Suppressor macrophage treated with lipopolysaccharide for 4 hours (primary cell): ENCODE results near the gene AIG1.
"Not testable (repeated sequence)": the region's sequence is repeated elsewhere in the genome, so short reads cannot be mapped to it uniquely, and the experiment has no call there.

ENCODE experiments used
- DNase-seq: peaks from one replicate; pipeline ENCODE4 v3.0.0-alpha.2; 2020

Gene AIG1

DNA sequence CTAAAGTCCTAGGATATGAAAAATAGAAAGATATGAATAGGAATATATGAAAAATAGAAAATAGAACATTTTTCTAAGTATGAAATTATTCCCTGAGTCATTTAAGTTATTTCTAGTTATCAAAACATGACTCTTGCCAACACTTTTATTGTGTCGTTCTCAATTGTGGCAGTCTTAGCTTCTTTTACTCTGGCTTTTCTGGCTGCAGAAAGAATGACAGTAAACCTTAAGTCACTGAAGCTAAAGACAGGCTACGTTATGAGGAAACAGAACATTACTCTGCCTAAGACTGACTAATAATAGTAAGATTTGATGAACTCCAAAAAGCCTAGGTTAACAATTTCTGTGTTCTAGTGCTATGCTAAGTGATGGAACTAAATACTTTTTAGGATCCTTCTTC, 74.6 kb downstream of the AIG1 start:
- no peak for DNase-seq

DNA sequence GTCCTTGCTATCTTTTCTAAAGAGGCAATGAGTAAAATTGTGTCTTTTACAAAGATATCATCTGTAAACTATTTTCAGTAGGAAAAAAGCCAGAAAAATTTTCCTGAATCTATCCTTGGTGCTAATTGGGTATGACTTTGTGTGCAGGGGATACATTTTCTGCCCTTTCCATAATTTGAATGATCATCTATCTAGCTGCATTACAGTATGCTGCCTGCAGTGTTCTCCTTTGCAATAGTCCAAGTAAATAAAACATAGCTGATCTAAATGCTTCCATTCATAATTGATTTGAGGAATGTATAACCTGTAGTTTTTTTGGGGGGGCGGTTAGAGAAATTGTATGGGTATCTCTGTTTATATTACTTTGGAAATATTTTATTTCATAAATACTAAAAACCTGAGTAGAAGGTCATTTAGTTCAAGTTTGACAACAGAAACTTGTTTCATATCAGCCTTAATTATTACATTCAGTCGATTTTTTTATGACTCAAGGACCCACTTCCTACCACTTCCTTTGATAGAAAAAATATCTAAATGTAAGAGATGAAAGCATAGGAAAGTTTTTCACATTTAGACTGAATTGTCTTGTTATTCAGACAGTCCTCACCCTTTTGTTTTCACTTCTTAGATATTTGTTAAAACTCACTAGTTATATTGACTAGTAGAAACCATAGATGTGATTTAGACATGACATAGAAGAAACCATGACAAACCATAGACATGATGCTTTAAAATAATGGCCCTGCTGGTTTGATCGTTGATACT, 75.3 kb downstream of the AIG1 start:
- no peak for DNase-seq

DNA sequence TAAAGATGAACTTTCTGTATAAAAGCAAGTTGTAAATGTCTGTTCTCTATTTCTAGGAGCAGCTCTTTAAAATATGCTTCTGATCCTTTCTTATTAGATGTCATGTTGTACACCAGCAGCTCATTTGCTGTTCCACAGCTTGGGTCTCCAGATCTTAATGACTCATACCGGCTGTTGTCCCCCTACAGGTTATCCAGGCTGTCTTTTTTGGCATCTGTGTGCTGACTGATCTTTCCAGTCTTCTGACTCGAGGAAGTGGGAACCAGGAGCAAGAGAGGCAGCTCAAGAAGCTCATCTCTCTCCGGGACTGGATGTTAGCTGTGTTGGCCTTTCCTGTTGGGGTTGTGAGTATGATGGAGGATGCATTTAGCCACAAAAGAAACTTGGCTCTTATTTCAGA, 76.0 kb downstream of the AIG1 start:
- no peak for DNase-seq

DNA sequence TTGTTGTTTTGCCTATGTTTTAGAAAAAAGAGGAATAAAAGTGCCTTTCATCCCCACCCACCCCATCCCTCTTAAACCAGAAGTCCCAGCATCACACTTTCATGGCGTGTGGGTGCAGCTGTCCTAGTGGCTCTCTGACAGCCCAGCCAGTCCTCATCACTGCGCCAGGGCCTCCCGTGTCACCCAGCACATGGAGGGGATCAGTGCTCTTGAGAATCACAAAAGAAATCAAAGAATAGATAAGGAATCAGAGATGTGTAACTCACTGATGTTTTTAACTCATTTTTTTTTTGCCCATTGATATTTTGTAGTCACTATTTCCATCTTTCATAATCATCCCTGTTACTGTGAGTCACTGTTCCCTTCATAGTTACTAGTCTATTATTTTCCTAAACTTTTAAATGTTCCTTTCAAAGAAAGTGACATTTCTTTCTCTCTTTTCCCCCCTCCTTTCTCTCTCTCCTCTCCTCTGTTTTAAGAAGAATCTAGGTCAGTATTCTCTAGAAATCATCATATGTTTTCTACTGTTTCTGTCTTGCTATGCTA, 78.6 kb downstream of the AIG1 start:
- no peak for DNase-seq

DNA sequence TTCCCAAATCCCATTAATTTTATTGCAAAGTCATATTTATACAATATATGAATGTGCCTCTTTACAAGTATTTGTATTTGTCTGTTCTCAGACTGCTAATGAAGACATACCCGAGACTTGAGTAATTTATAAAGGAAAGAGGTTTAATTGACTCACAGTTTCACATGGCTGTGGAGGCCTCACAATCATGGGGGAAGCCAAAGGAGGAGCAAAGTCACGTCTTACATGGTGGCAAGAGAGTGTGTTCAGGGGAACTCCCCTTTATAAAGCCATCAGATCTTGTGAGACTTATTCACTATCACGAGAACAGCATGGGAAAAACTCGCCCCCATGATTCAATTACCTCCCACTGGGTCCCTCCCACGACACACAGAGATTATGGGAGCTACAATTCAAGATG, 79.2 kb downstream of the AIG1 start:
- DNase-seq, result peak; percentile 36

DNA sequence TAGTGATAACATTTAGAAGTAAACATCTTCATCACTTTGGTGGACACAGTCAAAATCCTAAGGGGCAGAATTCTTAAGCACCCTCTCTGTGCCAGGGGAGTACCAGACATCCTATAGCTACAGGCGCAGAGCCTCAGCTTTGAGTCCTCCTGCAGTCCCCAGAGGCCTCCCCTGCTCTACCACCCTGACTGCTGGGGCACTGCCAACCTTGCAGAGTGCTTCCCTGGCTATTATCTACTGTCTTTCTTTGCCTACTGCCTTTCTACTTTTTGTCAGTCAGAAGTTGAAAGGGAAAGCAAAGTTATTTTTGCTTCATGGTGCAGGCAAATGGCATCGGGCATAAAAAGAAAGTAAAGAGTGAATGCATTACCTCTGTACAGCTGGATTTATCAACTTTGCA, 80.1 kb downstream of the AIG1 start:
- DNase-seq, result no peak

DNA sequence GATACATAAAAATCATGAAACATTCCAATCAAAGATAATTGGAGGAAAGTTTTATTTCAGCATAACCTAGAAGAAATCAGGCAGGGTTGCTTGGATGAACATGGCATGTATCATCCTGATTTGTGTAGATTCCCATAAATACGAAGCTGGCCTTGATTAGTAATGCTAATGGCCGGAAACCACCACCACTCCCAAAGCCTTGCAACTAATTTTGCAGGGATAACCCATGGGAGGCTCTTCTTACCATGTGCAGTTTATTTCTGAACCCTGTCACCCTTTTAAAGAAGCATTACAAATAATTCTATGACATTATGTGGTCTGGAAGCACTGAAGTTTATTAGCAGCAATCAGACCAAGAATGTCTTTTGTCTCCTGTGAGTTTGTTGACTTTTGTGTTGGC, 80.8 kb downstream of the AIG1 start:
- DNase-seq, result no peak

DNA sequence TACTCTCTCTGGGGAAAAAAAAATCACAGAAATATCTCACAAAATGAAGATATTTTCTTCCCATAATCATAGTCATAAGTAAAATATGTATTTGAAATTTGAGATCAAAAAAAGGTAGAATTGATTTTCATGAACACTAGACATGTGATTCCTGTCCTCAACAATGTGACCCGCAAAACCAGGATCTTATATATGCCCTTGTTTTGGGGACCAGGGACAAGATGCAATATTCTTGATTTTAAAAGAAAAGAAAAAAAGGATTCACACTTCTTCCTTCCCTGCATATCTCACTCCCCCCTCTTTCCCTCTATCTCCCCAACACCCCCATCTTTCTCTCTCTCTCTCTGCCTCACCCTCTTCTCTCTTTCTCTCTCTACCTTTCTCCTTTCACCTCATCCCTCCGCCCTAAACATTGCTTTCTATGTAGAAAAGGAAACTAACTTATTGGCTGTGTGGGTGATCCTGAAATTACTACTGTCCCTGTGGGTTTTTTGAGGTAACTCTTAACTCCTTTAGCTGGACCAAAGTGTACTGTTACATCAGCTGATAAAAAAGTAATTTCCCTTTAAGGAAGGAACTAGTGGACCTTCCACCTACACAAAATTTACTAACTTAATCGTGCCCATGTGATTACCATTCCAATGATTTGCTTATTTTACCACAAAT, 85.6 kb downstream of the AIG1 start:
- no peak for DNase-seq

DNA sequence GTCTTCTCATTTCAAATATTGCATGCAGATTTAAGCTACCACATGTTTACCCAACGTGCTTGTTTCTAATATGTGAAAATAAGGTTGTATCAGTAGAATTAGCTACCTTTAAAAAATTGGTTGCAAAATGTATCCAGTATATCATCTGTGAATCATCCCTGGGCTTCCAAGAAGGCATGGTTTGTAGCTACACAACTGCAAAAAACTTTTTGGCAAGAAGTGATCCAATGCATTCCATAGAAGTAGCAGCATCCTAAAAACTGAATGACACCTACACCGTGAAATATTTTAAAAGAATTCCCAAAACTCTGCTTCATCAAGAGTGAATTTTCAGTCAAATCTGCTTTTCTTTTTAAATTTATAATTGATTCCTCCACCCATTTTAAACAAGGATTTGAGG, 89.1 kb downstream of the AIG1 start:
- DNase-seq, result no peak

DNA sequence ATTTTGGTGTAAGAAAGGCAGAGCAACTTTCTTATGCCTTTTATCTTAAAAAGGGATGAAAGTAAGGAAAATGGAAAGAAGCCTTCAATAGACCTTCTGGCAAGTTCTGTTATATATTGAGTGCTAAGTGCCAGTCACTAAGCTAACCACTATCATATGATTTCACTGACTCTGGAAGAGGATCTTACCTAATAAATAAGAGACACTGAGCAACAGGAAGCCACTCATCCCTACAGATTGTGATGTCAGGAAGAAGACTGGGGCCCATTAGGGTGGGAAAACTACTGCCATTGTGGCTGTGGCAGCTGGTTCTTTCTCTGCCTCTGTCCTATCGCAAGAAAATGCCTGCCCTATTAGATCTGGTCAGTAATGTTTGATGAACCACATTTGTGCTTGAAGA, 89.6 kb downstream of the AIG1 start:
- peak; percentile 39 for DNase-seq

DNA sequence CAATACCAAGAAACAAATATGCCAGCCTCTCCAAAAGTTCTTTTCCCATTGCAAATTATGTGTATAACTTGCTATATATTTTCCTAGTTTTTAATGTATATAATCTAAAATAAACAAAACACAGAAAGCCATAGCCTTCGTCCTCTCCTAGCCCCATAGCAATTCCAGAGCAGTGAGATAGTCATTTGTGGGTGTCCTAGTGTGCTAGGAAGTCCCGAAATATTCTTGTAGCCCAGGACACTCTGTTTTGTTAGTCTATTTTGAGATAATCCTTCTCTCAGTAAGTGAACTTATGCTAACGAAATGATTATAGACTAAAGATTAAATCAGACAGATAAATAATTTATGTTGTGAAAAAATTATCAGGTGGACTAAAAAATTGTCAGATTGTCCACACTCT, 90.7 kb downstream of the AIG1 start:
- DNase-seq, result no peak

DNA sequence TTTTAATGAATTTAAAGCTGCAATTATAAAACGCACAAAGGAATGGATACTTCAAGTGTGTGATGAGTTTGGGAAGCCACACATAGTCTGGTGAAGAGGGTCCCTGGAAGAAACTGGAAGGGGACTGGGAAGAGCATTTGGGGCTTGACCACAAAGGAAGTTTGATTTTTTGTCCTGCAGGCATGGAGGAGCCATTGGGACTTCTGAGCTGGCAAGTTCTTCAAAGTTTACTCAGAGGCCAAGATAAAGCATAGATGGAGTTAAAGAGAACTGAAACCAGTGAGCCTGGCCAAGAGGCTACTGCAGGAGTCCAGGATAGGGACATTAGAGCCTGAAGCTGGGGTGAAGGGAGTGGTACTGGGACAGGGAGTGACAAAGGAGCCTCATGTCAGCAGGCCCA, 95.0 kb downstream of the AIG1 start:
- peak; percentile 30 for DNase-seq

DNA sequence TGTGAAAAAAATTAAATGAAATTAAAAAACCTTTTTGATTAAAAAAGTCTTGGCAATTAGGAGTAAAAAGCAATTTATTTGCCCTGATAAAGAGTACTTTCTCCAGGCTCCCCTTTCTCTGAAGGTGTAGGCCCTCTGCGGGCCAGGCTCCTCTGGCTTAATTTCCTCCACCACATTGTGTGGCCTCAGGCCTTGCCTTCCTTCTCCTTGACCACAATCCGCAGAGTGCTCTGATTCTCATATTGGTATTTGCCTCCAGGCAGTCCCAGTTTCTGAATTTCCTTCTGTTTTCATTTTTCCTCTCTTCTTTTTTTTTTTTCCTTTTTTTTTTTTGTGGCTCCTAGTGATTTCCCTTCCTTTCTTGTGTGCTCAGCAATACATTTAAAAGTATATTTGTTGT, 96.4 kb downstream of the AIG1 start:
- DNase-seq, result no peak

DNA sequence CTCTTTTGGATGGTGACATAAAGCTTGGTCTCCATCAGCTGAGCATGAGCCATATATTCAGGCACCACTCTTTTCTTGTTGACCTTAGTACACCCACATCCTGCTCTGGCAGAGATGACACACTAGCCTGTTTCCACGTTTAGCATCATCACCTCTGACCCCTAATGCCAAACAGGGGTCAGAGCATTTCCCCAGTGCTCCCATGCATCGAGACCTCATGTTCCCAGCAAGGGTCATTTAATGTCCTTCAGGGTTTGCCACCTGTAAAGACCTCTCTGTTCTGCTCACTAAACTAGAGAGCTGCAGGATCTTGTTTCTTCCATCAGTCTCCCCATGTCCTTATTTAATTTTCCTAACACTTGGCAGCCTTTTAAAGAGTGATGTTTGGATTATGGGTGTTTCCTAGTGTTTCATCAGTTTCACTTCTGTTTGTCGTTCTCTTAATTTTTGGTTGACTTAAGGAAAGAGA, 97.5 kb downstream of the AIG1 start:
- peak; percentile 77 for DNase-seq

DNA sequence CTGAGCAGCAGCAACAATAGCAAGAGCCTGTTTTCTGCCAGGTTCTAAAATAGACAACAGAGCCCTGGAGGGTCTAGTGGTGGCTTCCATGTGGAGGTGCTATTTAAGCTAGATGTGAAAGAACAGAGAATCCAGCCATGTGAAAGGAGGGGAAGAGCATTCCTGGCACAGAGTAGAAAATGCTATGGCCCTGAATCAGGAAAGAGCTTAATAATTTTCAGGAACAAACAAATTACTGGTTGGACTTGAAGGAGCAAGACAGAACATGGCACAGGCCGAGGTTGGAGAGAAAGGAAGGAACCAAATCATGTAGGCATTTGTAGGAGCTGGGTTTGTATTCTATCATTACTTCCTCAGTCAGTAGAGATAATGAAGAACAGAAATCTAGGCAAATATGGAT, 98.3 kb downstream of the AIG1 start:
- no peak for DNase-seq

DNA sequence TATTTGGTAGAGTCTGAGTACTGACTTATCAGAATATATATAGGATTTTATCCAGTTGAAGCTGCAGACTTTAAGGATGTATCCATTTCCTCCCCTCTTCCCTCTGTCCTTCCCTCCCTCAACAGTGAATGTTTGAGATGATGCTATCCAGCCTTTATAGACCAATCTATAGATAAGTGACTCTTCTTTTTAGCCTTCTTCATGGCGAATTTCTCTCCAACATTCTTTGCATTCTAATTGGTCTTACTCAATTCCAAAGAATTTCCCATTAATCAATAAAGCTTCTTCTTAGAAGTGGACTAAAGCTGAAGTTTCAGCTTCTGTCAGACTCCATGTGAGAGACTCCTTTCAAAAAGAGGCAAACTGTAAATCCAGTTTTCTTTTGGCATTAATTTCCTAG, 99.3 kb downstream of the AIG1 start:
- no peak for DNase-seq

DNA sequence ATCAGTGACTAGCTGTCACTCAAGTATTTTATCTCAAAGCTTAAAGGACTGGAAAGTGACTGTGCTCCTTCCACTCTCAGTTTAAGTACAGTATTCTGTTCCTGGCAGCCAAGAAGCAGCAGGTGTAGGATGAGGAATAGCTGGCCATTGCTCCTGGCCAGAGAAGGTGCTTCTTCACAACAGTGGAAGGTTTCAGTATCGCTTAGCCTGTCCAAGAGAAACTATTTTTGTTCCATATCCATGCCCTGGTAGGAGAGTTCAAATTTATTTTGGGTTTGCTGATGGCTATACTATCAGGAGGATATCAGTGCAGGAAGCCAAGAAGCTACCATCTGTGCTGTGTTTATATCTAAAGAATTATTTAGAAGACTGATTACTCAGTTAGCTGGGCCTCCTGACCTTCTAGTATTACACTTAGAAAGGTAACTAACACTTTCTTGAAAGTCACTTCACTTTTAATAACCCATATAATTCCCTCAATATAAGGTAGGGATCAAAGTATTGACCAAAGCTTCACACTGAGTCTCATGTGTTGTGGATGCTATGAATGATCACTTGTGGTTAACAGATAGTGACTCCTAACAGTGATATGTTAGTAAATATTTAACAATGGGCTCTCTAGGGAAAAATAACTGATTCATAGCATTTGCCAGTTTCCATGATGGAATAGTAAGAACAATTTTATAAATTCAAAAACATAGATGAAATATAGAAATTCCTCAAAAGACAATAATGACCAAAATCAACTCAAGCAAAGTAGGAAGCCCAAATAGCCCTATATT, 99.9 kb downstream of the AIG1 start:
- DNase-seq, result no peak

DNA sequence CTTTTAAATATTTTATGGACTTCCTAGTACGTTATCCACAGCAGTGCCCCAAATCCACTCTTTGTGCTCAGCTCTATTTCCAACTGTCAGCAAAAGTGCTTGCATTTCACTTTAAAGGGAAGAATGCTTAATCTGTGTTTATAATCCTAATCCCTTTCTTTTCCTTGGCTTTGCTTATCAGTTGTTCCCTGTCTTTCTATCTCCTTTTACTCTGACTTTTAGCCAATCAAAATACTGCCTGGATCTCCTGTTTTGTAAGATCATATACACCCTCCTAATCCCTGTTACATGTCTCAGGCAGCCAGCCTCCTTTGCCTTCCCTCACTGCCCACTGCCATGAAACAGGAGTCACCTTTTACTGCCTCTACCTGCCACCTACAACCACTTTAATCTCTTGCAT, 102.9 kb downstream of the AIG1 start:
- DNase-seq, result no peak

DNA sequence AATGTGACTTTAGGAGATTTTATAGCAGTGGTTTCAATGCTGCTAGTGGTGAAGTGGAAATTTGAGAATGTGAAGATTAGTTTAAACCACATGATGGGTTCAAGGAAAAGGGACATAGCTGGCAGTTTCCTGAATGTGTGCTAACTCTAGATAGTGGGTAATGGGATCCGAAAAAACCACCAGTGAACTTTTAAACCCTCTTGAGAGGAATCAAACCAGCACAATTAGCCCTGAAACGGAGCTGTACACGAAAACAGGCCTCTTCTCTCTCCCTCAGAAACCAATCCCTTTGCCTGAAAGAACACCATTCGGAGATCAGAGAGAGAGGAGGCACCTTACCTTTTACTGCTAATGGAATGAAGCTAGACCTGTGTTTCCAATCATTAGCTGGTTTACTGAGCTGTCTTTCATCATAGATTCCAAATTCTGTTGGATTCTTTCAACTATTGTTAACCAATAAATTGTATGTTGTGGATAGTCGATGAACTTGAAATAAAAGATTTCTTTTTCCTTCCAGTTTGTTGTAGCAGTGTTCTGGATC, 103.9 kb downstream of the AIG1 start:
- no peak for DNase-seq

DNA sequence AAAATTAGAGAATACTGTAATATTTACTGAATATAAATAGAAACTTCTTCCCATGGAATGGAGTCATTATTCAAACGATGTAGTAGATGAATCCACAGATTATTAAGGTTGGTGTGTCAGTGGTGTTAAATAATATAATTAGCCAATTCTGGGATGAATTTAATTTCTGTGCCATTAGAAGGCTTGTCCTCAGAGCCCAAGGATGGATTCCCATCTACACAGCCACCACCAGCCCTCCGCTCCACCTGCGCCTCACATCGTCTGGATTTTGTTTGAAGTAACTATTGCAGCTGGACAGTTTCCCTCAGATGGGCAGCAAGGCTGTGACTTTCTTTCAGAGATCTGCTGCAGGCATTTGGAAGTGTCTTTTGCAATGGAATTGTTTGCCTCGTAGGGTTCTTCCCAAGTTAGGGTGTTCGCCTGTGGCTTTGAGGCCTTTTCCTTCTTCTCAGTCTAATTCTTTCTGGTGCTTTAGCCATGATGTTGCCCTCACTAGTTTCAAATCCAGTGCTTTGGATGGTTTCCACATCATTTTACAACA, 104.7 kb downstream of the AIG1 start:
- no peak for DNase-seq

DNA sequence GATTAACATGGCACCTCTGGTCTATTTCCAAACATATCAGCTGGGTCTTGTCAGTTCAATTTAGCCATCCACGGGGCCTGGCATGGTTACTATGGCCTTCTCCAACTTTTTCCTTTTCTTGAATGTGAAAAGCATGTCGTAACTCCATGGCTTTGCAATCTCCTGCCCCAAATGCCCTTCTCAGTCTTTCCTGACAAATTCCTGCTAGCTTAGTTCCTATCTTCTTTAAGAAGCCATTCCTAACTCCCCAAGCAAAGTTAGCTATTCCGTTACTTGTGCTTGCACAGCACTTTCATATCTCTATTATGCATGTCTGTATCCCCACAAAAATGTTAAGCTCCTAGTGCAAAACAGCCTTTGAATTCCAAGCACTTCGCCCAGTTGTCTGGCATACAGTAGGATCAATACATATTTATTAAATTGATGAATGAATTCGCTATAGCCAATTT, 105.6 kb downstream of the AIG1 start:
- DNase-seq, result no peak

DNA sequence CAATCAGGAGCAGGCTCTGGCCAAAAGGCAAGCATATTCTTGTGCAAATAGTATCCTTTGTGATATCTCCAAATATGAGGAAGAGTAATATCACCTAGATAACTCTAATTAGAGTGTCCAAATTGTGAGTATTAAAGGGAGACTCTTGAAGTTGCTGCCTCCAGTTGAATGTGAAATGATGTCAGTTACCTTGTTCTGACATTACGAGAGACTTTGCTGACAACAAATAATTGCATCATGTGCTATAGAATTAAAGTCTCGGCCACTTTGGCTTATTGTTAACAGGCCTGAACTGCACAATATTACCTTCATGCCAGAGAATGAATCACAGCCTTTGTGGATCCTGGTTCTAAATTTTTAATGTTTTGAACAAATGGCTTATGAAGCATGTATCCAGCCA, 106.5 kb downstream of the AIG1 start:
- no peak for DNase-seq

DNA sequence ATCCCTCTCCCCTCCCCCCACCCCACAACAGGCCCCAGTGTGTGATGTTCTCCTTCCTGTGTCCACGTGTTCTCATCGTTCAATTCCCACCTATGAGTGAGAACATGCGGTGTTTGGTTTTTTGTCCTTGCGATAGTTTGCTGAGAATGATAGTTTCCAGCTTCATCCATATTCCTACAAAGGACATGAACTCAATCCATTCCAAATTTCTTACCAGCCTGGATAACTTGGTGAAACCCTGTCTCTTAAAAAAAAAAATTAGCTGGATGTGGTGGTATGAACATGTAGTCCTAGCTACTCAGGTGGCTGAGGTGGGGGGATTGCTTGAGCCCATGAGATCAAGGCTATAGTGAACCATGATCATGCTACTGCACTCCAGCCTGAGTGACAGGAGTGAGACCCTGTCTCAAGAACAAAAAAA, 107.7 kb downstream of the AIG1 start:
- DNase-seq, result not testable (repeated sequence)
